Neuronal stem cell (in vitro differentiated cells): ENCODE measurements around the gene SLC9A9.

ENCODE experiments used
- DNase-seq: peaks from one replicate; pipeline ENCODE4 v3.0.0-alpha.2; 2013; ENCODE audit warnings: low spot score
- H2AFZ ChIP-seq: one replicate; pipeline ENCODE4 v1.6.1; 2013; ENCODE audit warnings: mild to moderate bottlenecking, low read length, inconsistent platforms
- H2AK5ac ChIP-seq: 2 replicates; pipeline ENCODE4 v1.6.1; 2013; ENCODE audit warnings: low read depth, mild to moderate bottlenecking, inconsistent platforms, low read length, moderate library complexity, mixed read lengths
- H2BK120ac ChIP-seq: 2 replicates; pipeline ENCODE4 v1.6.1; 2013; ENCODE audit warnings: low read depth, mild to moderate bottlenecking, inconsistent platforms, low read length, moderate library complexity, mixed read lengths
- H2BK12ac ChIP-seq: one replicate; pipeline ENCODE4 v1.6.1; 2013; ENCODE audit warnings: low read length, inconsistent platforms
- H2BK15ac ChIP-seq: 2 replicates; pipeline ENCODE4 v1.6.1; 2013; ENCODE audit warnings: mild to moderate bottlenecking, low read length, inconsistent platforms, mixed read lengths
- H2BK5ac ChIP-seq: one replicate; pipeline ENCODE4 v1.6.1; 2013; ENCODE audit warnings: inconsistent platforms, mild to moderate bottlenecking, low read length, moderate library complexity
- H3K14ac ChIP-seq: one replicate; pipeline ENCODE4 v1.6.1; 2013; ENCODE audit warnings: low read length, inconsistent platforms
- H3K18ac ChIP-seq: 2 replicates; pipeline ENCODE4 v1.6.1; 2013; ENCODE audit warnings: low read length, inconsistent platforms
- H3K23ac ChIP-seq: 2 replicates; pipeline ENCODE4 v1.6.1; 2013; ENCODE audit warnings: low read depth, mild to moderate bottlenecking, mixed read lengths, low read length, inconsistent platforms; ENCODE audit not compliant: poor library complexity
- H3K27ac ChIP-seq: replicated peaks from 3 replicates; pipeline ENCODE4 v1.5.1; 2013; ENCODE audit warnings: low read length, inconsistent platforms
- H3K27me3 ChIP-seq, 3 experiments: 2 replicates each; pipeline ENCODE4 v1.6.1; 2013; ENCODE audit warnings: low read length in 3 of 3, mild to moderate bottlenecking in 2 of 3, inconsistent platforms in 1 of 3, low read depth in 1 of 3, mixed read lengths in 1 of 3, moderate library complexity in 1 of 3; ENCODE audit not compliant: control insufficient read depth in 3 of 3, insufficient read depth in 3 of 3
- H3K36me3 ChIP-seq, 2 donors: replicated peaks in 1 of 2; 2 replicates each; pipeline ENCODE4 v1.6.1; 2013; ENCODE audit warnings: low read length in 2 of 2; ENCODE audit not compliant: control insufficient read depth in 2 of 2, insufficient read depth in 2 of 2
- H3K4ac ChIP-seq: 2 replicates; pipeline ENCODE4 v1.6.1; 2013; ENCODE audit warnings: inconsistent platforms, mild to moderate bottlenecking, low read length, moderate library complexity
- H3K4me1 ChIP-seq, 2 donors: 1 replicate in 1 of 2; 2 replicates in 1 of 2; pipeline ENCODE4 v1.6.1; 2013; ENCODE audit warnings: low read length in 2 of 2, low read depth in 1 of 2; ENCODE audit not compliant: control insufficient read depth in 2 of 2, insufficient read depth in 1 of 2
- H3K4me2 ChIP-seq: one replicate; pipeline ENCODE4 v1.6.1; 2013; ENCODE audit warnings: mild to moderate bottlenecking, low read length, inconsistent platforms; ENCODE audit not compliant: insufficient read depth, poor library complexity, severe bottlenecking
- H3K4me3 ChIP-seq, 2 donors: 2 replicates each; pipeline ENCODE4 v1.5.1; 2013; ENCODE audit warnings: low read length in 2 of 2, mild to moderate bottlenecking in 2 of 2, inconsistent platforms in 1 of 2, moderate library complexity in 1 of 2
- H3K79me1 ChIP-seq: one replicate; pipeline ENCODE4 v1.6.1; 2013; ENCODE audit warnings: low read depth, mild to moderate bottlenecking, inconsistent platforms, low read length, moderate library complexity
- H3K9ac ChIP-seq: one replicate; pipeline ENCODE4 v1.6.1; 2013; ENCODE audit warnings: mild to moderate bottlenecking, low read depth, low read length, inconsistent platforms; ENCODE audit not compliant: poor library complexity
- H3K9me3 ChIP-seq, 2 donors: replicated peaks in 1 of 2; 2 replicates each; pipeline versions ENCODE3 to v1.6.1; 2013; ENCODE audit warnings: low read length in 2 of 2, mild to moderate bottlenecking in 2 of 2, inconsistent platforms in 1 of 2, low read depth in 1 of 2, mixed read lengths in 1 of 2, moderate library complexity in 1 of 2; ENCODE audit not compliant: control insufficient read depth in 2 of 2, insufficient read depth in 1 of 2
- H4K8ac ChIP-seq: one replicate; pipeline ENCODE4 v1.6.1; 2013; ENCODE audit warnings: low read depth, mild to moderate bottlenecking, inconsistent platforms, low read length, moderate library complexity
- H4K91ac ChIP-seq: one replicate; pipeline ENCODE4 v1.6.1; 2013; ENCODE audit warnings: low read length, low read depth, mild to moderate bottlenecking, inconsistent platforms; ENCODE audit not compliant: poor library complexity
- WGBS, 2 donors: extraction: QIAGEN DNeasy Blood & Tissue Kit; methylation state at CpG; one replicate each; pipeline ENCODE4 v1.1.7; 2013; ENCODE audit warnings: missing lambda C conversion rate in 2 of 2, mixed read lengths in 1 of 2; ENCODE audit not compliant: insufficient read length in 2 of 2, insufficient replicate concordance in 1 of 2; ENCODE audit errors: extremely low coverage in 2 of 2; 5-methylcytosine and 5-hydroxymethylcytosine counted together

Gene SLC9A9

DNA sequence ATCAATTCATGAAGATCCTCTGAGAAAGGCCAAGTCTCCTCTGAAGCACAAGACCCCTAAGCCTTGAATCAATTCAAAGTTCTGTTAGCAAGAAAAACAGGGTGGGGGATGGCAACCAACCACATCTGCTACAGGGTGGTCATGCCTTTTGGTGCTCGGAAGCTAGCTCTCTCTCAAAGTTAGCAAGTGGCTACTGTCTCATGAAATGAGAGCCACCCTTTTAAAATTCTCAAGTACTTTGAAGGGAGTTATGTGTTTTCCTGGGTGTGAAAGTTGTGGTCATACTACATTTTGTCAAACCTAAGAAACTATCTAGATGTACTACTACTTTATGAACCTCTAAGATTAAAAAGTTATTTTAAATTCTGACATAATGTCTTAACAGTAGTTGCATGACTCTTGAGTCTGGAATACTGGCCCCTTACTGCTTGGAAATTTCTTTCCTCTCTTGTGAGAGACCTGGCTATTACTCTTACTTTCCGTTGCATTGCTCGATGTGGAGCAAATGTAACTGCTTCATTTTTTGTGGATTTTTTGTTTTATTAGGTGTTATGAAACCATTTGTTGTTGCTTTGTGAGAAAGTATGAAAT lies 612.6 kb downstream of the SLC9A9 start:
- H3K4me3 ChIP-seq, result no peak overlapping the region
- H3K36me3 ChIP-seq, result no peaks in the 10 kb centered on the region
- no peak overlapping the region for H2AK5ac ChIP-seq
- no peak overlapping the region for H3K23ac ChIP-seq
- H3K9me3 ChIP-seq, result no peaks in the 10 kb centered on the region
- no peak overlapping the region for H3K4ac ChIP-seq
- H2BK5ac ChIP-seq, result no peak overlapping the region
- no peak overlapping the region for H3K27ac ChIP-seq
- H4K91ac ChIP-seq, result no peak overlapping the region
- no peak for DNase-seq
- no peak overlapping the region for H2BK15ac ChIP-seq
- H3K79me1 ChIP-seq, result no peaks in the 10 kb centered on the region
- no peak overlapping the region for H3K14ac ChIP-seq
- no peak overlapping the region for H2BK120ac ChIP-seq
- no peak overlapping the region for H3K9ac ChIP-seq
- peaks cover 9 to 22% of the 10 kb centered on the region in 2 donors for H3K4me1 ChIP-seq
- WGBS, 2 donors, result no CpG with 5 or more reads among the region's 3 CpGs
- no peak overlapping the region for H2BK12ac ChIP-seq
- H2AFZ ChIP-seq, result no peak overlapping the region
- H3K27me3 ChIP-seq, result no peaks in the 10 kb centered on the region
- H3K4me2 ChIP-seq, result no peak overlapping the region
- no peak overlapping the region for H4K8ac ChIP-seq
- no peak overlapping the region for H3K18ac ChIP-seq

DNA sequence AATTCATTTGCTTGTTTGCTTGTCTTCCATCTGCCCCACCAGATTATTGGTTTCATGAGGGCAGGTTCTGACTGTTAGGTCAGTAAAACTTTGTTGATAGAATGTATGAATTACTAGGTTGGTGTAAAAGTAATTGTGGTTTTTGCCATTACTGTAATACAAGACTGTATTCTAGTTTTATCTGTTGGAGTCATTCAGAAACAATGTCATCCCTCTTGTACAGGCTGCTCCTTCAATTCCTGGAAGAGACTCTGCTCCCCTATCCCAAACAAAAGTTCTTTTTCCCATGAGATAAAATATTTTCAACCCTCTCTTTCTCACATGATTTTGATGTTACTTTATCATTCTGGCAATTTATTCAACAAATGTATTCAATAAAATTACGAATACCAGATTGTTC lies 613.7 kb downstream of the SLC9A9 start:
- no peak overlapping the region for H3K4me2 ChIP-seq
- H3K4me1 ChIP-seq, result peaks cover 9 to 22% of the 10 kb centered on the region in 2 donors
- no peaks in the 10 kb centered on the region for H3K9me3 ChIP-seq
- H2BK12ac ChIP-seq, result no peak overlapping the region
- no peaks in the 10 kb centered on the region for H3K27me3 ChIP-seq
- H4K8ac ChIP-seq, result no peak overlapping the region
- H3K4me3 ChIP-seq, result no peak overlapping the region
- no peak overlapping the region for H3K4ac ChIP-seq
- no peak overlapping the region for H3K9ac ChIP-seq
- DNase-seq, result no peak
- no peak overlapping the region for H3K18ac ChIP-seq
- no peak overlapping the region for H3K23ac ChIP-seq
- H3K36me3 ChIP-seq, result no peaks in the 10 kb centered on the region
- no peak overlapping the region for H2AFZ ChIP-seq
- no peak overlapping the region for H2BK120ac ChIP-seq
- no peak overlapping the region for H3K14ac ChIP-seq
- no peak overlapping the region for H3K27ac ChIP-seq
- H2AK5ac ChIP-seq, result no peak overlapping the region
- no CpG with 5 or more reads among the region's 1 CpG for WGBS, 2 donors
- no peak overlapping the region for H2BK15ac ChIP-seq
- H4K91ac ChIP-seq, result no peak overlapping the region
- H2BK5ac ChIP-seq, result no peak overlapping the region
- H3K79me1 ChIP-seq, result no peaks in the 10 kb centered on the region

DNA sequence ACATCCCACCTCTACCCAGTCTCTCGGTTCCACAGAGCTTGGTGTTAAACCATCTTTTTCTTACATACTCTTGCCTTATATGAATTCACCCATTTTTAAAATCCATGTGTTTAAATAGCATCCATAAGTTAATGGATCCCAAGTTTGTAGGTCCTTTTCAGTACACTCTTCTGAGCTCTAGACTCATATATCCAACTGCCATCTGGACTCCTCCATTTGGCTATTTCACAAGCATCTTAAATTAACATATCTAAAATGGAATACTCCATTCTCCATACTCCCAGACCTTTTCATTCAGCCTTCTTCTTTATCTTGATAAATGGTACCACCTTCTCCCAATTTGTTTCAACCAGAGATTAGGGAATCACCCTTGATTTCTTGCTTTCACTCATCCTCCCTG lies 615.3 kb downstream of the SLC9A9 start:
- DNase-seq, result no peak
- no peak overlapping the region for H3K23ac ChIP-seq
- H3K36me3 ChIP-seq, result no peaks in the 10 kb centered on the region
- no peak overlapping the region for H2AK5ac ChIP-seq
- H3K27me3 ChIP-seq, result no peaks in the 10 kb centered on the region
- no CpG with 5 or more reads among the region's 1 CpG for WGBS, 2 donors
- no peak overlapping the region for H4K8ac ChIP-seq
- no peak overlapping the region for H3K9ac ChIP-seq
- H3K79me1 ChIP-seq, result no peaks in the 10 kb centered on the region
- H3K4me1 ChIP-seq, result peaks cover 9 to 18% of the 10 kb centered on the region in 2 donors
- H2BK12ac ChIP-seq, result no peak overlapping the region
- H3K4me2 ChIP-seq, result no peak overlapping the region
- no peak overlapping the region for H3K27ac ChIP-seq
- H3K18ac ChIP-seq, result no peak overlapping the region
- no peak overlapping the region for H2BK15ac ChIP-seq
- H4K91ac ChIP-seq, result no peak overlapping the region
- no peaks in the 10 kb centered on the region for H3K9me3 ChIP-seq
- no peak overlapping the region for H3K4ac ChIP-seq
- no peak overlapping the region for H2BK120ac ChIP-seq
- no peak overlapping the region for H3K14ac ChIP-seq
- no peak overlapping the region for H3K4me3 ChIP-seq
- H2BK5ac ChIP-seq, result no peak overlapping the region
- H2AFZ ChIP-seq, result no peak overlapping the region

DNA sequence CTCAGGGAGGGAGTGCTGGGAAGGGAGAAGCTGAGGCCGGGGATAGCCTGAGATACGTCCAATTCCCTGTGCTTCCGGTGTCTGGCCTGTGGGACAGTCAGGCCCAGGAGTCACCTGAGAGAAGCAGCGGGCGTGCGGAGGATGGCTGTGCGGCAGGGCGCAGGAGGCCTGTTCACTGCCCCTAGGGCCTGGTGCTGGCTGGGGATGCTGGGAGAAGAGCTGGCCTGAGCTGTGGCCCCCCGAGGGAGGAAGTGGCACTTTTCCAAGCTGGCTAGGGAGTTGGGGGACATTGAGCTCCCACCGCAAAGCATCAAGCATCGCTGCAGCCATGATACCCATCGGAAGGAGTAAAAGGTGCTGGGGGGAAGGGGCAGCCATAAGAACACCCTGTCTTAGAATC lies 619.9 kb downstream of the SLC9A9 start:
- no peak overlapping the region for H2AK5ac ChIP-seq
- H3K27ac ChIP-seq, result no peak overlapping the region
- no peaks in the 10 kb centered on the region for H3K79me1 ChIP-seq
- peak overlapping the region; percentile 38 for H3K18ac ChIP-seq
- no peak overlapping the region for H3K4ac ChIP-seq
- H2BK5ac ChIP-seq, result no peak overlapping the region
- peak overlapping the region; percentile 43 for H3K23ac ChIP-seq
- H3K4me1 ChIP-seq, result peaks cover 0 to 5% of the 10 kb centered on the region in 2 donors
- WGBS, 2 donors, result no CpG with 5 or more reads among the region's 12 CpGs
- no peak overlapping the region for H2BK12ac ChIP-seq
- no peak overlapping the region for H2AFZ ChIP-seq
- no peak overlapping the region for H2BK15ac ChIP-seq
- no peak overlapping the region for H4K8ac ChIP-seq
- no peak overlapping the region for H3K14ac ChIP-seq
- no peak overlapping the region for H3K4me3 ChIP-seq
- no peak overlapping the region for H3K4me2 ChIP-seq
- H3K9ac ChIP-seq, result no peak overlapping the region
- H3K36me3 ChIP-seq, result no peaks in the 10 kb centered on the region
- no peaks in the 10 kb centered on the region for H3K27me3 ChIP-seq
- H2BK120ac ChIP-seq, result no peak overlapping the region
- no peak overlapping the region for H4K91ac ChIP-seq
- no peaks in the 10 kb centered on the region for H3K9me3 ChIP-seq
- no peak for DNase-seq
